ENCODE data around the gene SPDL1. TPM values are rescaled to one million over a fixed set of nuclear protein-coding genes. Genes with fewer than 3 reads are reported as not detected.

The SPDL1 gene
- total RNA-seq, 4 donors from 2014 or later, result 1.5 to 30.2 (median 14.9) TPM

- no peak for TF ChIP-seq POLR2A (IDR thresholded peaks at IDR 0.05)
- no peak for TF ChIP-seq CTCF (IDR thresholded peaks at IDR 0.05)
- Histone ChIP-seq H3K36me3 (no peaks in the 10 kb centered on the region), H3K9me3 (no peaks in the 10 kb centered on the region), H3K4me1 (no peaks in the 10 kb centered on the region), H3K4me3 (no peak overlapping the region), H3K27ac (no peak overlapping the region), H3K27me3 (no peaks in the 10 kb centered on the region)
- DNase-seq, result no peak
- intact Hi-C loops (cut with DNase I; ENCODE audit: low total_unique reads), result no loop called here
These were observed 34.0 kb upstream of the SPDL1 start for GRCh38 chr5:169549453-169550100.

- H3K27ac ChIP-seq, result no peak overlapping the region
- no peaks in the 10 kb centered on the region for H3K9me3 ChIP-seq
- DNase-seq, result no peak
- no peaks in the 10 kb centered on the region for H3K36me3 ChIP-seq
- TF ChIP-seq POLR2A (IDR thresholded peaks at IDR 0.05) (no peak), CTCF (IDR thresholded peaks at IDR 0.05) (no peak)
- H3K27me3 ChIP-seq, result no peaks in the 10 kb centered on the region
- intact Hi-C loops (cut with DNase I; ENCODE audit: low total_unique reads), result no loop called here
- no peaks in the 10 kb centered on the region for H3K4me1 ChIP-seq
- H3K4me3 ChIP-seq, result no peak overlapping the region
These were observed 33.3 kb upstream of the SPDL1 start for GRCh38 chr5:169550227-169550626.

GRCh38 chr5:169551146-169551545, 32.4 kb upstream of the SPDL1 start:
- H3K4me1 ChIP-seq, result no peaks in the 10 kb centered on the region
- no peaks in the 10 kb centered on the region for H3K9me3 ChIP-seq
- H3K27me3 ChIP-seq, result no peaks in the 10 kb centered on the region
- no peak for DNase-seq
- no peak overlapping the region for H3K4me3 ChIP-seq
- H3K27ac ChIP-seq, result no peak overlapping the region
- intact Hi-C loops (cut with DNase I; ENCODE audit: low total_unique reads), result no loop called here
- no peaks in the 10 kb centered on the region for H3K36me3 ChIP-seq
- no peak for TF ChIP-seq POLR2A (IDR thresholded peaks at IDR 0.05)
- TF ChIP-seq CTCF (IDR thresholded peaks at IDR 0.05), result no peak

- Histone ChIP-seq H3K4me3 (no peak overlapping the region), H3K27me3 (no peaks in the 10 kb centered on the region), H3K27ac (no peak overlapping the region), H3K36me3 (no peaks in the 10 kb centered on the region), H3K9me3 (no peaks in the 10 kb centered on the region), H3K4me1 (no peaks in the 10 kb centered on the region)
- DNase-seq, result no peak
- intact Hi-C loops (cut with DNase I; ENCODE audit: low total_unique reads), result no loop called here
- TF ChIP-seq CTCF (IDR thresholded peaks at IDR 0.05), result no peak
- no peak for TF ChIP-seq POLR2A (IDR thresholded peaks at IDR 0.05)
These were observed 31.9 kb upstream of the SPDL1 start for GRCh38 chr5:169551696-169552095.

- intact Hi-C loops (cut with DNase I; ENCODE audit: low total_unique reads), result no loop called here
- Histone ChIP-seq H3K9me3 (no peaks in the 10 kb centered on the region), H3K4me3 (no peak overlapping the region), H3K36me3 (no peaks in the 10 kb centered on the region), H3K27ac (no peak overlapping the region), H3K4me1 (no peaks in the 10 kb centered on the region), H3K27me3 (no peaks in the 10 kb centered on the region)
- TF ChIP-seq POLR2A (IDR thresholded peaks at IDR 0.05) (no peak), CTCF (IDR thresholded peaks at IDR 0.05) (no peak)
- DNase-seq, result no peak
These were observed 29.3 kb upstream of the SPDL1 start for GRCh38 chr5:169554251-169554650.
